HG03442 (cell line): ENCODE data around the gene HEPH.
"Not testable (repeated sequence)": the region's sequence is repeated elsewhere in the genome, so short reads cannot be mapped to it uniquely, and the experiment has no call there.

Source experiments
- ATAC-seq: cut with Tn5 transposase; IDR thresholded peaks from one replicate; pipeline ENCODE4 v1.9.1; 2021; ENCODE audit warnings: mild to moderate bottlenecking, moderate library complexity; ENCODE audit not compliant: unreplicated experiment

Gene HEPH

GRCh38 chrX:66221856-66222255, 57.8 kb downstream of the HEPH start:
- no peak for ATAC-seq

DNA sequence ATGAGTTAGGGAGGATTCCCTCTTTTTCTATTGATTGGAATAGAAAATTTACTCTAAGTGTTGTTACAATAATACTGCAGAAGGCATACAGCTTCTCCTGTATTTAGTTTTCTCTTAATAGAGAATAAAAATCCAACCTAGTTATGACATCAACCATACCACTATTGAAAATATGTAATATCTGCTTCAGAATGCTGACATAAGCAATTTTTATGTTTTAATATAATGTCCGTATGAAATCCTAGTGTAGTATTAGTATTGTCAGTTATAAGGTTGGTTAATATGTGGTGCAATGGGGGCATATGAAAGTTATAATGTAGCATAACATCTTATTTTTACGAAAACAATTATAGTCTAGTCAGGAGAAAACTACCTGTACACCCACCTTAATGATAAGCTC, 68.2 kb downstream of the HEPH start:
- ATAC-seq = no peak

DNA sequence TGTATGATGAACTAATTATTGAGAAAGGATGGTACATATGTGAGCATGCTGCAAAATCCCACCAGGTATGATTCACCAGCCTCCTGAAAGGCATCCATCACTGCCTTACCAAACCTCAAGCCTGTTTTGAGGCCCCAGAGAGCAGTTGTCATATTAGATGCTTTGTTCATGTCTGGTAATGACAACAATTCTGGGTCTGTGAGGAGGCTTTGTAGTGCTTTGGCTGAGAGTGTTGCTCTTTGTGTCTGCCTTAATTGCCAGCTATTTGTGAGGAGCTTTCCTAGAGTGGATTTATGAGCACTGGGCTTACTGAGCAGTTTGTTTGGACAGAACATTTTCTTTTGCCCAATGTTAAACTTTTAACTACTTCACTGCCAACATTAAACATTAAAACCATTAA, 69.2 kb downstream of the HEPH start:
- no peak for ATAC-seq

- ATAC-seq = not testable (repeated sequence)
Measured at GRCh38 chrX:66233904-66234303, 69.9 kb downstream of the HEPH start.

DNA sequence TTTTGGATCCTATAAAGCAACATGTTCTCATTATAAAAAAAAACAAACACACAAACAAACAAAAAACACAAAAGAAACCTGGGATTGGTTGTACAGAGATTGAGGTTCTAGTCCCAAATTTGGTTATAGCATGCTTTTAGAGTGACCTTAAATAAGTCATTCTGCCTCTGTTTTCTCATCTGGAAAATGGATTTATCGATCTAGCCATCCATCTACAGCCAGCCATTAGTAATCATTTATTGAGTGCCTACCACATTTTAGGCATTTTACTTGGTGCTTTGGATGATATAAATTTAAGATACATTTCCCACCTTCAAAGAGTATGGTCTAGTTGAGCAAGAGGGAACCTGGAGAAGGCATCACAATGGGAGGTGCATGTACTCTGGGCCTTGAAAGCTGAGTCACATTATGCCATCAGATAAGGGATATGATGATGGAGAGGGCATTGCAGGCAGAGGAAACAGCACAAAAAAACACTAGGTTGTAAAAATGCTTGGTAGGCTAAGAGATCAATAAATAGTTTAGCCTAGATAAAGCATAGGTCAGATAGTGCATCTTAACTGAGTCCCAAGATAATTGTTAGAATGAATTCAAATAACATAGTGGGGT, 91.4 kb downstream of the HEPH start:
- ATAC-seq = no peak

DNA sequence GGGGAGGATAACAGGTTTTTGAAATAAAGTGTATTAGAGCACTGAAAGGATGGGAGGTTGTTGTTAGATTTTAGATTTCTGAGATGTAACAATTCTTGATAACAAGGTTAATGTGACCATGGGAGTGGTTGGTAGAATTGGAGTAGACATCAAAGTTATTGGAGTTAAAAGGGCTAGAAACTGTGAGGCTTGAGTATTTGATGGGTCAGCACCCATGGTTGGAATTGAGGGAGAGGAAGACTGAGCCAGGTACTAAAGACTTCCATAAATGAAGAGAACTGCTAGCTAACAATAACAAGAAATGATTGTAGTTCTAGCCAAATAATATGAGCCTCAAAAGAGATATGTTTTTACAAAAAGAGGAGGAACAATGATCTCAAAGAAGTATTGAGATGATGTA, 98.8 kb downstream of the HEPH start:
- ATAC-seq = no peak
